Thyroid gland (tissue), 4 donors: ENCODE results near the gene ERCC6L2.
A peak's percentile ranks its signal among the peaks of the same experiment; 100 is the strongest.

Experiments used
- CTCF ChIP-seq, 6 experiments: fragments of 200-600 bp in 3 of 6; fragments of 450-650 bp in 3 of 6; sonication (generic) in 3 of 6; IDR thresholded peaks; one replicate each; pipeline ENCODE4 v1.5.1; 2016 to 2019; ENCODE audit warnings: antibody characterized with exemption in 6 of 6, mild to moderate bottlenecking in 2 of 6, inconsistent platforms in 1 of 6, moderate library complexity in 1 of 6
- POLR2A ChIP-seq, 2 donors: fragments of 450-650 bp; IDR thresholded peaks; one replicate each; pipeline ENCODE4 v1.6.1; 2017; ENCODE audit warnings: antibody characterized with exemption in 2 of 2, mild to moderate bottlenecking in 2 of 2, moderate library complexity in 1 of 2

- peak in 1 of 2 donors; percentile 87 for TF ChIP-seq POLR2A (IDR thresholded peaks at IDR 0.05)
- peak in 1 of 6 experiments; percentile 11 for TF ChIP-seq CTCF (IDR thresholded peaks at IDR 0.05)
These were observed at the start of gene ERCC6L2 for GRCh38 chr9:95875305-95876137.
